ENCODE data around the gene TOB1.

The TOB1 gene

DNA sequence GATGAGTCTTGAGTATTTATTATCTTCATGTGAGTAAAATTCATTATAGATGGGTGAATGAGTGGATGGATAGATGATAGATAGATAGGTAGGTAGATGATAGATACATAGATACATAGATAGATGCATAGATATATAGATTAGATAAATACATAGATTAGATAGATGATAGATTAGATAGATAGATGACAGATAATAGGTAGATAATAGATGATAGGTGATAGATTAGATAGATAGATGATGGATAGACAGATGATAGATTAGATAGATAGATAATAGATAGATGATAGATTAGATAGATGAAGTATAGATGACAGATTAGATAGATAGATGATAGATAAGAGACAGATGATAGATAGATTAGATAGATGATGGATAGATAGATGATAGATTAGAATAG is 52.6 kb downstream of the TOB1 start:
- TF ChIP-seq, protein P1, sequence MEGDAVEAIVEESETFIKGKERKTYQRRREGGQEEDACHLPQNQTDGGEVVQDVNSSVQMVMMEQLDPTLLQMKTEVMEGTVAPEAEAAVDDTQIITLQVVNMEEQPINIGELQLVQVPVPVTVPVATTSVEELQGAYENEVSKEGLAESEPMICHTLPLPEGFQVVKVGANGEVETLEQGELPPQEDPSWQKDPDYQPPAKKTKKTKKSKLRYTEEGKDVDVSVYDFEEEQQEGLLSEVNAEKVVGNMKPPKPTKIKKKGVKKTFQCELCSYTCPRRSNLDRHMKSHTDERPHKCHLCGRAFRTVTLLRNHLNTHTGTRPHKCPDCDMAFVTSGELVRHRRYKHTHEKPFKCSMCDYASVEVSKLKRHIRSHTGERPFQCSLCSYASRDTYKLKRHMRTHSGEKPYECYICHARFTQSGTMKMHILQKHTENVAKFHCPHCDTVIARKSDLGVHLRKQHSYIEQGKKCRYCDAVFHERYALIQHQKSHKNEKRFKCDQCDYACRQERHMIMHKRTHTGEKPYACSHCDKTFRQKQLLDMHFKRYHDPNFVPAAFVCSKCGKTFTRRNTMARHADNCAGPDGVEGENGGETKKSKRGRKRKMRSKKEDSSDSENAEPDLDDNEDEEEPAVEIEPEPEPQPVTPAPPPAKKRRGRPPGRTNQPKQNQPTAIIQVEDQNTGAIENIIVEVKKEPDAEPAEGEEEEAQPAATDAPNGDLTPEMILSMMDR (IDR thresholded peaks at IDR 0.05; ENCODE audit: low read depth, low read length, missing control alignments) = no peak
- DNase-seq (ENCODE audit: low read depth) = no peak
- H3K4me3 ChIP-seq (ENCODE audit: low read depth, low read length) = no peak overlapping the region
- in situ Hi-C loops (cut with HindIII; ENCODE audit: low sequenced_read_pairs) = no loop called here

All from astrocyte of the cerebellum (primary cell).